PC-9 (cell line): ENCODE data around the gene EDEM1. TPM values are rescaled to one million over a fixed set of nuclear protein-coding genes. Genes with fewer than 3 reads are reported as not detected.

Source experiments
- BruUV-seq: library from RNA; stranded (reverse); fragments of 400-500 nt; replicated peaks from 2 replicates; lab custom pipeline; 2021; lab: Mats Ljungman, UMichigan
- CTCF ChIA-PET: fragments of 300-600 bp; sonication (Branson Sonifier 250); formaldehyde crosslinking; loops from one replicate; lab custom pipeline; 2022; ENCODE audit warnings: antibody characterized with exemption; lab: Charles Lee
- POLR2A ChIA-PET: fragments of 300-600 bp; sonication (Branson Sonifier 250); formaldehyde crosslinking; loops from one replicate; lab custom pipeline; 2022; ENCODE audit warnings: antibody characterized with exemption; ENCODE audit not compliant: unreplicated experiment; lab: Charles Lee
- DNase-seq, 2 experiments: peaks; one replicate each; pipeline versions ENCODE4 v3.0.0 to v3.0.0-alpha.2; 2015 to 2022; ENCODE audit warnings: mixed read lengths in 1 of 2
- H2AFZ ChIP-seq: fragments of 200-600 bp; sonication (generic); 2 replicates; pipeline ENCODE4 v1.8.1; 2017; ENCODE audit warnings: antibody characterized with exemption
- H3F3A ChIP-seq: fragments of 200-600 bp; sonication (generic); 2 replicates; pipeline ENCODE4 v1.8.1; 2017; ENCODE audit warnings: antibody characterized with exemption, mild to moderate bottlenecking, low read depth; ENCODE audit not compliant: insufficient read depth
- H3K27ac ChIP-seq: fragments of 200-600 bp; sonication (generic); 2 replicates; pipeline ENCODE4 v1.6.1; 2016; ENCODE audit warnings: mixed run types
- H3K27me3 ChIP-seq: fragments of 200-600 bp; sonication (generic); 2 replicates; pipeline ENCODE4 v1.6.1; 2016; ENCODE audit warnings: low read depth, mixed run types; ENCODE audit not compliant: insufficient read depth
- H3K36me3 ChIP-seq: fragments of 200-600 bp; sonication (generic); 2 replicates; pipeline ENCODE4 v1.6.1; 2016; ENCODE audit warnings: low read depth, mixed run types
- H3K4me1 ChIP-seq: fragments of 200-600 bp; sonication (generic); replicated peaks from 2 replicates; pipeline ENCODE4 v1.6.1; 2016; ENCODE audit warnings: mixed run types; ENCODE audit not compliant: insufficient read depth
- H3K4me2 ChIP-seq: fragments of 200-600 bp; sonication (generic); 2 replicates; pipeline ENCODE4 v1.6.1; 2017; ENCODE audit warnings: mixed run types
- H3K4me3 ChIP-seq: fragments of 200-600 bp; sonication (generic); 2 replicates; pipeline ENCODE4 v1.6.1; 2016; ENCODE audit warnings: mixed run types
- H3K79me2 ChIP-seq: fragments of 200-600 bp; sonication (generic); 2 replicates; pipeline ENCODE4 v1.6.1; 2017; ENCODE audit warnings: low read depth, mixed run types
- H3K9me2 ChIP-seq: fragments of 200-600 bp; sonication (generic); 2 replicates; pipeline ENCODE4 v1.8.1; 2017; ENCODE audit warnings: mild to moderate bottlenecking; ENCODE audit not compliant: insufficient read depth
- H3K9me3 ChIP-seq: fragments of 200-600 bp; sonication (generic); 2 replicates; pipeline ENCODE4 v1.8.1; 2016; ENCODE audit warnings: low read depth; ENCODE audit not compliant: insufficient read depth
- H4K20me1 ChIP-seq: fragments of 200-600 bp; sonication (generic); 2 replicates; pipeline ENCODE4 v1.8.1; 2017; ENCODE audit not compliant: insufficient read depth
- CTCF ChIP-seq: fragments of 200-600 bp; sonication (generic); conservative IDR thresholded peaks from 2 replicates; pipeline ENCODE4 v1.6.1; 2017; ENCODE audit warnings: mixed run types, antibody characterized with exemption, mild to moderate bottlenecking, moderate library complexity
- EZH2 ChIP-seq: fragments of 200-600 bp; sonication (generic); IDR thresholded peaks from 2 replicates; pipeline ENCODE4 v1.8.0; 2017; ENCODE audit warnings: antibody characterized with exemption, low read depth
- intact Hi-C: fragments of 100-400 bp; cut with micrococcal nuclease; formaldehyde crosslinking; loops from one replicate; pipeline ENCODE4 v1.10.0; 2022; ENCODE audit not compliant: unreplicated experiment
- total RNA-seq: library from RNA; stranded (reverse); gene quantifications from 2 replicates; pipeline ENCODE4 v1.2.3, GENCODE V29; 2021

EDEM1 gene
- total RNA-seq, 1 experiment from 2014 or later = 55.9 TPM

- CTCF ChIA-PET = no interaction called here
- no peak for DNase-seq
- Histone ChIP-seq H3K36me3 (no peaks in the 10 kb centered on the region), H3K4me3 (no peak overlapping the region), H4K20me1 (no peaks in the 10 kb centered on the region), H3K79me2 (no peaks in the 10 kb centered on the region), H3K4me2 (no peak overlapping the region), H3K27ac (no peak overlapping the region), H3K9me2 (no peaks in the 10 kb centered on the region), H3K4me1 (no peaks in the 10 kb centered on the region), H3K27me3 (no peaks in the 10 kb centered on the region), H3K9me3 (no peaks in the 10 kb centered on the region), H2AFZ (no peak overlapping the region), H3F3A (no peaks in the 10 kb centered on the region)
- no peak for TF ChIP-seq CTCF
- TF ChIP-seq EZH2 = no peak
- BruUV-seq = no TSS peak
- POLR2A ChIA-PET = no interaction called here
- intact Hi-C loops = no loop called here
Measured at GRCh38 chr3:5260992-5261501, 73.5 kb downstream of the EDEM1 start.

- no peaks in the 10 kb centered on the region for H4K20me1 ChIP-seq
- H2AFZ ChIP-seq = no peak overlapping the region
- TF ChIP-seq CTCF (no peak), EZH2 (no peak)
- no peak overlapping the region for H3K27ac ChIP-seq
- no peaks in the 10 kb centered on the region for H3K9me3 ChIP-seq
- no peaks in the 10 kb centered on the region for H3K36me3 ChIP-seq
- BruUV-seq = no TSS peak
- intact Hi-C loops = no loop called here
- H3K4me1 ChIP-seq = no peaks in the 10 kb centered on the region
- H3F3A ChIP-seq = no peaks in the 10 kb centered on the region
- CTCF ChIA-PET = no interaction called here
- no peaks in the 10 kb centered on the region for H3K79me2 ChIP-seq
- H3K27me3 ChIP-seq = no peaks in the 10 kb centered on the region
- H3K9me2 ChIP-seq = no peaks in the 10 kb centered on the region
- DNase-seq = no peak
- no peak overlapping the region for H3K4me2 ChIP-seq
- no peak overlapping the region for H3K4me3 ChIP-seq
- POLR2A ChIA-PET = no interaction called here
Measured at GRCh38 chr3:5262507-5262906, 75.0 kb downstream of the EDEM1 start.

- TF ChIP-seq CTCF (no peak), EZH2 (no peak)
- Histone ChIP-seq H3K79me2 (no peaks in the 10 kb centered on the region), H3K4me1 (no peaks in the 10 kb centered on the region), H3K27me3 (no peaks in the 10 kb centered on the region), H3K9me2 (no peaks in the 10 kb centered on the region), H3K9me3 (no peaks in the 10 kb centered on the region), H3K4me2 (no peak overlapping the region), H3K4me3 (no peak overlapping the region), H4K20me1 (no peaks in the 10 kb centered on the region), H3K27ac (no peak overlapping the region), H3K36me3 (no peaks in the 10 kb centered on the region), H2AFZ (no peak overlapping the region), H3F3A (no peaks in the 10 kb centered on the region)
- intact Hi-C loops = no loop called here
- POLR2A ChIA-PET = no interaction called here
- BruUV-seq = no TSS peak
- no peak for DNase-seq
- CTCF ChIA-PET = no interaction called here
Measured at GRCh38 chr3:5264093-5264600, 76.6 kb downstream of the EDEM1 start.
